ENCODE data around the gene TGFBR1.
A peak's percentile ranks its signal among the peaks of the same experiment; 100 is the strongest.

TGFBR1 gene

GRCh38 chr9:99135456-99135855 lies 30.5 kb downstream of the TGFBR1 start:
- peaks cover 60% of the 10 kb centered on the region for H3K79me2 ChIP-seq (ENCODE audit: insufficient read depth, low read length)
- no peak overlapping the region for H2AFZ ChIP-seq (ENCODE audit: low read length)
- peaks cover 8% of the 10 kb centered on the region for H4K20me1 ChIP-seq (ENCODE audit: insufficient read depth, low read length, poor library complexity, severe bottlenecking)
- no peaks in the 10 kb centered on the region for H3K9me2 ChIP-seq (replicated peaks; ENCODE audit: low read depth, low read length)
- no peaks in the 10 kb centered on the region for H3K27me3 ChIP-seq (ENCODE audit: insufficient read depth, low read length, poor library complexity, severe bottlenecking)
- H3K4me3 ChIP-seq (ENCODE audit: low read length, poor library complexity, severe bottlenecking), result peak overlapping the region; percentile 19
- H3K4me1 ChIP-seq (ENCODE audit: insufficient read depth, low read length, poor library complexity, severe bottlenecking), result peaks cover 22% of the 10 kb centered on the region
- no peaks in the 10 kb centered on the region for H3K9me3 ChIP-seq (ENCODE audit: insufficient read depth, low read depth, low read length)
- peaks cover 48% of the 10 kb centered on the region for H3K36me3 ChIP-seq (ENCODE audit: insufficient read depth, low read length)
- H3F3A ChIP-seq (ENCODE audit: low read depth), result no peaks in the 10 kb centered on the region
- peak overlapping the region; percentile 30 for H3K9ac ChIP-seq (ENCODE audit: low read depth, low read length, poor library complexity, severe bottlenecking)
- TF ChIP-seq EZH2phosphoT487 (IDR thresholded peaks at IDR 0.05; ENCODE audit: borderline replicate concordance) (no peak), CTCF (conservative IDR thresholded peaks at IDR 0.05; ENCODE audit: low read length) (0 out of 2 replicates have a peak, but pooled peaks have one; percentile 1)
- peak overlapping the region; percentile 59 for H3K4me2 ChIP-seq (ENCODE audit: low read depth, low read length, poor library complexity, severe bottlenecking)

GRCh38 chr9:99137225-99137624 lies 32.3 kb downstream of the TGFBR1 start:
- Histone ChIP-seq H3K9ac (ENCODE audit: low read depth, low read length, poor library complexity, severe bottlenecking) (no peak overlapping the region), H3K79me2 (ENCODE audit: insufficient read depth, low read length) (peaks cover 47% of the 10 kb centered on the region; the same call in 1 of the 2 replicates), H4K20me1 (ENCODE audit: insufficient read depth, low read length, poor library complexity, severe bottlenecking) (peaks cover 4% of the 10 kb centered on the region), H2AFZ (ENCODE audit: low read length) (no peak overlapping the region), H3K4me3 (ENCODE audit: low read length, poor library complexity, severe bottlenecking) (no peak overlapping the region), H3K4me2 (ENCODE audit: low read depth, low read length, poor library complexity, severe bottlenecking) (no peak overlapping the region), H3F3A (ENCODE audit: low read depth) (no peaks in the 10 kb centered on the region), H3K4me1 (ENCODE audit: insufficient read depth, low read length, poor library complexity, severe bottlenecking) (peaks cover 22% of the 10 kb centered on the region), H3K27me3 (ENCODE audit: insufficient read depth, low read length, poor library complexity, severe bottlenecking) (no peaks in the 10 kb centered on the region), H3K36me3 (ENCODE audit: insufficient read depth, low read length) (peaks cover 58% of the 10 kb centered on the region), H3K9me2 (replicated peaks; ENCODE audit: low read depth, low read length) (no peaks in the 10 kb centered on the region), H3K9me3 (ENCODE audit: insufficient read depth, low read depth, low read length) (no peaks in the 10 kb centered on the region)
- no peak for TF ChIP-seq CTCF (conservative IDR thresholded peaks at IDR 0.05; ENCODE audit: low read length)

GRCh38 chr9:99137891-99138290 lies 33.0 kb downstream of the TGFBR1 start:
- Histone ChIP-seq H3K9me2 (replicated peaks; ENCODE audit: low read depth, low read length) (no peaks in the 10 kb centered on the region), H3K36me3 (ENCODE audit: insufficient read depth, low read length) (peaks cover 58% of the 10 kb centered on the region), H4K20me1 (ENCODE audit: insufficient read depth, low read length, poor library complexity, severe bottlenecking) (peaks cover 4% of the 10 kb centered on the region), H3K27me3 (ENCODE audit: insufficient read depth, low read length, poor library complexity, severe bottlenecking) (no peaks in the 10 kb centered on the region), H2AFZ (ENCODE audit: low read length) (no peak overlapping the region), H3F3A (ENCODE audit: low read depth) (no peaks in the 10 kb centered on the region), H3K4me3 (ENCODE audit: low read length, poor library complexity, severe bottlenecking) (no peak overlapping the region), H3K9ac (ENCODE audit: low read depth, low read length, poor library complexity, severe bottlenecking) (no peak overlapping the region), H3K4me2 (ENCODE audit: low read depth, low read length, poor library complexity, severe bottlenecking) (no peak overlapping the region), H3K79me2 (ENCODE audit: insufficient read depth, low read length) (peaks cover 40% of the 10 kb centered on the region; the same call in 1 of the 2 replicates), H3K9me3 (ENCODE audit: insufficient read depth, low read depth, low read length) (no peaks in the 10 kb centered on the region), H3K4me1 (ENCODE audit: insufficient read depth, low read length, poor library complexity, severe bottlenecking) (peaks cover 22% of the 10 kb centered on the region)
- TF ChIP-seq CTCF (conservative IDR thresholded peaks at IDR 0.05; ENCODE audit: low read length) (no peak), EZH2phosphoT487 (IDR thresholded peaks at IDR 0.05; ENCODE audit: borderline replicate concordance) (no peak)

Data from Loucy (cell line).